Activated gamma-delta T cell (primary cell): Measurements from ENCODE around the gene FBXL20.
A peak's percentile ranks its signal among the peaks of the same experiment; 100 is the strongest.

ENCODE experiments used
- DNase-seq: peaks from one replicate; lab custom pipeline; 2025; lab: John Stamatoyannopoulos, UW

The FBXL20 gene

DNA sequence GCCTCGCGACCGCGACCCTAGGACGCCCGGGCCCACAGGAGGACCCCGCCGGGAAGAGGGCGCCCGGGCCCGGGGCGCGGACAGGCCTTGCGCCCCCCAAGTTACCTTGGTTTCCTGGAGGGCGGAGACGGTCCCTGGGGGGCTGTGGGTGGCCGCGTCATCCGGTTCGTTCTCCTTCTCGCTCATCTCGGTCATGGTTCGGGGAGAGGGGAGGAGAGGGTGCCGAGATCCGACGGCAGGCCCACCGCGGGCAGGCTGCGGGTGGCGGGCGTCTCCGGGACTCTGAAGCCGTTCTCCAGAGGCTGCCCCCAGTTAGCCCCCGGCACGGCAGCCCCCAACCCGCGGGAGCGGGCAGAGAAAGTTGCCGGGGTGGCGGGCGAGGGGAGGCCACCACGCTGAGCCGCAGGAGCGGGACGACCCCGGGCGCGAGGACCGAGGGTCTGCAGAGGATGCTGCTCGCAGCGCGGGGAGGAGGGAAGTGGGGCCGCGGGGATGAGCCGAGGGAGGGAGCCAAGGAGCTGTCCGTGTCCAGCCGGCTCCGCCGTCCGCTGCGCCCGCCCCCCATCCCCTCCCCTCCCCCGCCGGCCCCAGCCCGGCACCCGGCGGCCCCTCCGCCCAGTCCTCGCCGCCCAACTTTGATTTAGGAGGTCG lies 176.0 kb downstream of the FBXL20 start, which contains the start of gene STAC2:
Gene STAC2, minus strand, starts transcription at position 638 of the 651 bp plus-strand sequence. Its CDS starts 443 bp downstream, at position 195.
- DNase-seq, result no peak

GRCh38 chr17:39224778-39225307 lies 176.6 kb downstream of the FBXL20 start:
- DNase-seq, result no peak

DNA sequence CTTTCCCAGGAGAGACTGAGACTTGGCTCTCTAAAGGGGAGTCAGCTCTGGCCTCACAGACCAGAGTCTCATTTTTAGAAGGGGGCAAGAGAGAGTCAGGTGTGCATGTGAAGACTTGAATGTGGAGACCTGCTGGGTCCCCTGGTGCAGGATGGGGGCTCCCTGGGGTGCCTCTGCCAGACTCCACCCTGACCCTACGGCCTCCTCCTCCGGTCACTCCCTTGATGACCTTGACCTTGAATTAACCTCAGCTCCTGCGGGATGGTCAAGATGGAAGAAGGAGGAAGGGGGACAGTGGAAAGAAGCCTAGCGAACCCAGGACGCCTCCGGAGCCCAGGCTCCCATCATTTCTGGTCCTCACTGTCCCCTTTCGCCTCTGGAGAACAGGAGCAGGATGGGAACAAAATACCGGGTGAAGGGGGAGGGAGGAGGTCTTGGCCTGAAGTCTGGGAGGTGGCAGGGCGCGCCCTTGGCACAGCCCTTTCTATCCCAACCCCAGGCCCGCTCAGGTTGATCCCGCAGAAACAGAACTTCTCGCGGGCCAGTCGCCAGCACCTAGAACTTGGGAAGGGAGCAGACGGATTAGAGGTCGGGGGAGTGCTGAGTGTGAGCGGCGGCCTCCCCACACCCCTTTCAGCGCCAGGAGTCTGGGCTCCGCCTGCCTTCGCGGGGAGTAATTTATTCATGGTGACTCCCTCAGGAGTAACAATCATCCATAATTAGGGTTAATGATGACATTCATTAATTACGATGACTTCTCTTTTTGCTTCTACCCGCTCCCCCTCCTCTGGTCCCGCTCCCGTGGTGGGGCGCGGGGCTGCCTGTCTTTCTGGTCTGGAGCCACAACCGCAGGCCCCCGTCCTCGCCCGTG lies 177.3 kb downstream of the FBXL20 start:
- DNase-seq, result no peak

DNA sequence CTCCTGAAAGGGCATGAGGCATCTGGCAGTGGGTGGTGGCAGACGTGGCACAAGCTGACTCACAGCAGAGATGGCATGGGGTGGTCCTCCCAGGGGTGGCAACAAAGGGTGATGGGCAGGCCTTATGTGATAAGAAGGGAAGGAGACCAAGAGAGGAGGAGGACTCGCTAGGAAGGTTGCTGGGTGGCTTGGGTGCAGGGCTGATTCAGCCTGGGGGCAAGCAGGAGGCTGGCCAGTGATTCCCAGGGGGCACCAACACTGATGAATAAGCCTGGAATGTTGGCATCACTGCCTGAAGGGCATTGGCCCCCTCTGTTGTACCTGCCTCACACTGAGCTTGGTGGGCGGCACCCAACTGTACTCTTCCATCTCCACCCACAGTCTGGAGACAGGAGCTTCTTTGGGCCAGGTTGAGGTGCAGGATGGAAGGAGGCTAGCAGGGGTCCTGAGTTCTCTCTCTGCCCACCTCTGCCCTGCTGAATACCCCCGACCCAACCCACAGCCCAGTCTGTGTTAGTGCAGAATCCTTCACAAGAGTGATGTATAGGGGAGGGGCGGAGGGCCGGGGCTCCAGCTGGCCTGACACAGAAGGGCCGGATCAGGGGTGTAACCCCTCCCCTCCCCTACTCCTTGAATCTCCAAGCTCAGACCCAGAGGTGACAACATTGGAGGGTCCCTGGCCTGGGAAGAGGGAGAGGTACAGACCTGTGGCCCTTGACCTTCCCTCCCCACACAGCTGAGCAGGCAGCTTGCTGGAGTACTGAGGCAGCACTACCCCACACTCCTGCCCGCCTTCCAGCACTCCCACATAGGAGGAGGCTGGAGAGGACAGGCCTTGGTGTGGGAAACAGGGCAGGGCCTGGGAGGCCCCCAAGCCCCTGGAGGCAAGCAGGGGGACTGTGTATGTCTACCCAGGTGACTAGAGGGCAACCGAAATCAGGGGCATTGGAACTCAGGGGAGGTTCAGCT lies 178.3 kb downstream of the FBXL20 start:
- no peak for DNase-seq

GRCh38 chr17:39222151-39222550 lies 179.3 kb downstream of the FBXL20 start:
- DNase-seq, result no peak

GRCh38 chr17:39221572-39221971 lies 179.9 kb downstream of the FBXL20 start:
- no peak for DNase-seq

DNA sequence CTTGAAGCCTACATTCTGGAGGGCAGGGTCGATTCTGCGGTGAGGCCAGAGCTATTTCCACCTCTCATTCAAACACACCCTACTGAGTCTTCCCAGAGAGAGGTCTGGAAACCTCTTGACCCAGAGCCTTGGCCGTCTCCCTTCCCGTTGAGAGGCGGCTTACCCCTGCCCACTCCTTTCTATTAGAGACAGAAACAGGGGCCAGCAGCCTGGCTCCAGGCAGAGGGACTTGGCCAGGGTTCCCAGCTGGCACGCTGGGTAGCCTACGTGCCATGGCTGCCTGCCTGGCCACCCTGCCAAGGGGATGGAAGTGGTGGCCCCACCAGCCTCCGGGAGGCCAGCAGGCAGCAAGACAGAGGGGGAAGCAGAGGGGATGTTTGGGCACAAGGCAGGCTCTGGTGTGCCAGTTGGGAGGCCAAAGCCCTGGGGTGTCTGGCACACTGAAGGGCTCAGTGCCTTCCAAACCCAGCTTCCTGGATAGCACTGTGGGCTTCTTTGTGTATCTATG lies 181.7 kb downstream of the FBXL20 start:
- no peak for DNase-seq

DNA sequence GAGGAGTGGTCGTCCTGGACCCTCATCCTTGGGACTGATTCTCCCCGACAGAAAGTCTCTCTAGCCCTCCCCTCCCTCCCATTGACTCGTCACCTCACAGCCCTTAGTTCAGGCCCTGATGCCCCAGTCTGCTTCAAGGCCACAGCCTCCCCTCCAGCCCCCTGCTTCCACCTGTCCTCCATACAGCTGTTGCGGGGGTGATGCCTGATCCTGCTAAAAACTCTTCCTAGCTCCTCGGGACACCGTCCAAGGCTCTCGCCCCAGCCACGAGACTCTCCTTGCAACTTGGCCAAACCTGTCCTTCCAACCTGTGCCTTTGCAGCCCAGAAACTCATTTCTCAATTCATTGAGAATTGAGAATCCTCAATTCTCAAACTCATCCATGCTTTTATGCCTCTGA lies 182.5 kb downstream of the FBXL20 start:
- no peak for DNase-seq

- no peak for DNase-seq
Measured at GRCh38 chr17:39217734-39218369, 183.6 kb downstream of the FBXL20 start.

DNA sequence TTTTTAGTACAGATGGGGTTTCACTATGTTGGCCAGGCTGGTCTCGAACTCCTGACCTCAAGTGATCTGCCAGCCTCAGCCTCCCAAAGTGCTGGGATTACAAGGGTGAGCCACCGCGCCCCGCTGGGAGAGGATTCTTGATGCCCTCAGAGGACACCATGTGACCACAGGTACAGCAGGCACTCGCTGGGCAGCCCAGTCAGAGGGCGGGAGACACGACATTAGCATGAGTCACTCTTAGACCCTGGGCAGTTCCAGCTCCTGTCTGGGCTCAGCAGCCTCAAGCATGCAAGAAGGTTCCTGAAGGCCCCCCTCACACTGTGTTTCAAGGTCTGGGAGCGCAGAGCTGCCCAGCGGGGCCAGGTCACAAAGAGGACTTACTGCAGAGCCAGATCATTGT lies 187.6 kb downstream of the FBXL20 start:
- DNase-seq, result no peak

DNA sequence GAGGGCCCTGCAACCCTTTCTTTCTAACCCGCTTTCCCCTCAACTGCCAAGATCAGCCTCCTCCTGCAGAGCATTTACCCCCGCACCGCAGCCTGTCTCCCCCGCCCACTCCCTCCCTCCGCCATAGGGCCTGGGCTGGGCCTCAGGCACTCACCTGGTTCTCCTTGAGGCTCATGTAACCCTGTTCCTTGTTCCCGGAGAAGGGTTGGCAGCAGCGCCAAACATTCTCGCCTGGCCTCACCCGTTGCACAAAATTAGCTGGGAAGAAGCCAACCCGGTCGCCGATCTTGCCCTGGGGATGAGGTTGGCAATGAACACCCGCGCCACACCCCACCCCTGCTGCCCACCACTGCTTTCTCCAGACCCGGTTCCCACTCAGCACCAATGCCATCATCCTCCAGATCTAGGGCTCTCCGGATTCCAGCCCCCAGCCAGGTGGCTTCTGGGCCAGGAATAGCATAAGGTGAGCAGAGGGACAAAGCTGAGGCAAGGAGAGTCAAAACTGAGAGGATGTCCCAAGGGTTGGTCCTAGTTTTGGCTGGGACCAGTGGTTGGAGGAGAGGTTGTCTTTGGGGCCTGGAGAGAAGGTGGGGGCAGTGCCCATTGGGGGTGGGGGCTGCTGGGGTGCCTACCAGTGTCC lies 188.5 kb downstream of the FBXL20 start:
- DNase-seq, result no peak

- no peak for DNase-seq
Measured at GRCh38 chr17:39212195-39212810, 189.1 kb downstream of the FBXL20 start.

DNA sequence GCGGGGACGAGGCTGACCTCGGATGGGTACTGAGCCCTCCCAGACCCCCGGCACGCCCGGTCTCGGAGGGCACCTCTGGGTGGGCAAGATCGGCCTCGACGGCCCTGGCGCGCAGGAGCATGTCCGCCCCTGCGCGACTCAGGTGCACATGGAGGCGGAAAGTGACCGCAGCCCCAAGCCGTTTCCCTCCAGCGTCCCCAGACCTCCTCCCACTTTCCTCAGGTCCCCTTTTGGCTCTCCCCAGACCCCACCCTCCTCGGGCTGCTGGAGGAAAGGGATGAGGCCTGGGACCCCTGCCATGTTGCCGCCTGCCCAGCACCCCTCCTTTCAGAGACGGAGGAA lies 191.4 kb downstream of the FBXL20 start:
- no peak for DNase-seq

GRCh38 chr17:39209317-39210092 lies 191.9 kb downstream of the FBXL20 start:
- DNase-seq, result peak; percentile 73

DNA sequence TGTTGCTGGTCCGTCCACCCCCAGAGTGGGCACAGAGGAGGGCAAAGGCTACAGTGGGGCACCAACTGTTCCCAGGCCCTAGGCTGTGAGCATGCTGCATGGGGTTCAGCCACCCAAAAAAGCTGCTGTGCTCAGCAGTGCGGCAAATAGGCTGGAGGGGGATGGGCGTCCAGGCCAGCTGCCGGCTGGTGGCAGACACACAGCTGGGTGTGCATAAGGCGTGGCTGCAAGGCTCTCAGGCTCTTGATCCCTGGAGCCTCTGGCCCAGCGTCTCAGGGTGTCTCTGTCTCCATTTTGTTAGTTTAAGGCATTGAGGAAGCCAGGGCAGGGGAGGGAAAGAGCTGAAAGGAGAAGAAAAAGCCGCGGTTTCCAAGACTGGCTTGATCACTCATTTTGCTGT lies 192.5 kb downstream of the FBXL20 start:
- no peak for DNase-seq

GRCh38 chr17:39208136-39208535 lies 193.3 kb downstream of the FBXL20 start:
- DNase-seq, result no peak

- DNase-seq, result no peak
Measured at GRCh38 chr17:39205112-39205526, 196.3 kb downstream of the FBXL20 start.

DNA sequence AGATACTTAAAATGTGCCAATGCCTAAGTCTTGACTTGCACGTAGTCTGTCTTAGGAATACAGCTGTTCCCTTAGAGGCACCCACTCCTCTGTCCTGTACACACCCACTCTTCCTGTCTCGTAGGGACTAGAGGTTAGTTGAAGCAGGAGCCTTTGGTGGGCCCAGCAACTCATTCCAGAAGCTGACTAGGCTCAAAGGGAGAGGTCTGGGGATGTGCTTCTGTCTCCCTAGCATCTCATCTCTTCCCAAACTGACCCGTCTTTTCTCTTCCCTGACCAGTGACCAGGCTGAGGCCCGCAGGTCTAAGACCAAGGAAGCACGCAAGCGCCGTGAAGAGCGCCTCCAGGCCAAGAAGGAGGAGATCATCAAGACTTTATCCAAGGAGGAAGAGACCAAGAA lies 197.2 kb downstream of the FBXL20 start:
- no peak for DNase-seq
